Epithelial cell of esophagus (primary cell): Measurements from ENCODE around the gene KRT37.
"Not testable (repeated sequence)": the region's sequence is repeated elsewhere in the genome, so short reads cannot be mapped to it uniquely, and the experiment has no call there.

Experiments
- DNase-seq: peaks from one replicate; pipeline ENCODE4 v3.0.0; 2010; ENCODE audit warnings: low read depth
- H3K4me3 ChIP-seq: 2 replicates; pipeline ENCODE4 v1.5.1; 2011; ENCODE audit warnings: mild to moderate bottlenecking, low read length, control low read depth
- CTCF ChIP-seq: IDR thresholded peaks from 2 replicates; pipeline ENCODE4 v1.5.1; 2011; ENCODE audit warnings: low read depth, mild to moderate bottlenecking, low read length, control low read depth, inconsistent platforms; ENCODE audit not compliant: insufficient read depth; ENCODE audit errors: missing control alignments

Gene KRT37

GRCh38 chr17:41396996-41397660 lies 27.3 kb downstream of the KRT37 start, which contains the start of gene KRT31:
TSS of gene KRT31 (minus strand) at chr17:41397608. CDS start at chr17:41397539, 69 bp downstream.
- no peak for TF ChIP-seq CTCF
- H3K4me3 ChIP-seq = no peak within 1 kb of the TSS
- no peak for DNase-seq

GRCh38 chr17:41396340-41396739 lies 28.0 kb downstream of the KRT37 start:
- H3K4me3 ChIP-seq = no peak overlapping the region
- DNase-seq = no peak
- TF ChIP-seq CTCF = no peak

- DNase-seq = no peak
- TF ChIP-seq CTCF = no peak
- H3K4me3 ChIP-seq = no peak overlapping the region
These were observed 28.8 kb downstream of the KRT37 start for GRCh38 chr17:41395611-41396010.

- not testable (repeated sequence) for H3K4me3 ChIP-seq, DNase-seq
These were observed 29.3 kb downstream of the KRT37 start for GRCh38 chr17:41395044-41395443.

GRCh38 chr17:41394254-41394996 lies 30.0 kb downstream of the KRT37 start:
- peak; percentile 97 for DNase-seq
- TF ChIP-seq CTCF = no peak
- no peak overlapping the region for H3K4me3 ChIP-seq

GRCh38 chr17:41393826-41394225 lies 30.6 kb downstream of the KRT37 start:
- no peak for TF ChIP-seq CTCF
- H3K4me3 ChIP-seq = no peak overlapping the region
- DNase-seq = no peak

- no peak for TF ChIP-seq CTCF
- no peak overlapping the region for H3K4me3 ChIP-seq
- no peak for DNase-seq
These were observed 31.1 kb downstream of the KRT37 start for GRCh38 chr17:41393294-41393693.
